NCI-H446 (cell line): Measurements from ENCODE around the gene OR8G1.
"Not testable (repeated sequence)": the region's sequence is repeated elsewhere in the genome, so short reads cannot be mapped to it uniquely, and the experiment has no call there.

Source experiments
- DNase-seq, 2 experiments: peaks; one replicate each; lab custom pipeline; 2025; lab: John Stamatoyannopoulos, UW

OR8G1 gene, protein sequence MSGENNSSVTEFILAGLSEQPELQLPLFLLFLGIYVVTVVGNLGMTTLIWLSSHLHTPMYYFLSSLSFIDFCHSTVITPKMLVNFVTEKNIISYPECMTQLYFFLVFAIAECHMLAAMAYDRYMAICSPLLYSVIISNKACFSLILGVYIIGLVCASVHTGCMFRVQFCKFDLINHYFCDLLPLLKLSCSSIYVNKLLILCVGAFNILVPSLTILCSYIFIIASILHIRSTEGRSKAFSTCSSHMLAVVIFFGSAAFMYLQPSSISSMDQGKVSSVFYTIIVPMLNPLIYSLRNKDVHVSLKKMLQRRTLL

DNA sequence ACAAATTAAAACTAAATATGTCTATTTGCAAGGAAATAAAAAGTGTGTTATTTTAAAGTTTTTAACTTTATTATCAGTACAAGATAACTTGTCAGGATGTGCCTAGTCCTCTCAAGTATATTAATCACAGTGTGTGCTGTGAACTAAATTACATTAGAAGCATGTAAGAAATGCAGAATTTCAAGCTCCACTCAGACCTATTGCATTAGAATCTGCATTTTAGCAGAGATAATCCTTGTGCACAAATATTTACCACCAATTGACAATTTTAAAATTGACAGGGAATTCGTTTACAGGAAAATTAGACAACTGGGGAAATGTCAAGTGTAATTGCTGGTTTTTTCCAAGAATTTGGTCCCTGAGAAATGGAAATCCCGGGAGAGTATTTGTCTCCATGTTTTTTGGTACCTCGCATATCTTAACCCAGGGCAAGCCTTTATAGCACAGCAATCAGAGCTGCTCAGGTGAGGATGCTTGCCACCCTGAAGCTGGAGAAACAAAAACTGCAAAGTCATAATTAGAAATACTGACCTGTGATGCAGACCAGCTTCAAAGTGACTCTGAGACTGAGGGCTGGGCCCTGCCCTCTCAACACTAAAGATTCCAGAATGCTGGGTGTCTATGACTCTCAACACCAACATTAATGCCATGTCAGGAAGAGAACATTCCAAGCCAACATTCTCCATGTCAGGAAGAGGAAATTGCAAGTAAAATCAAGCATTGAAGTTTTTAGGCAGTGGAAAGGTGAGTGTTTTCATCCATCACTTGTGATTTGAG, at the start of gene OR8G1:
Gene OR8G1, plus strand, starts transcription at position 475 of the 777 bp plus-strand sequence. CDS start 8,581 bp downstream, outside the sequence.
- DNase-seq: no peak

DNA sequence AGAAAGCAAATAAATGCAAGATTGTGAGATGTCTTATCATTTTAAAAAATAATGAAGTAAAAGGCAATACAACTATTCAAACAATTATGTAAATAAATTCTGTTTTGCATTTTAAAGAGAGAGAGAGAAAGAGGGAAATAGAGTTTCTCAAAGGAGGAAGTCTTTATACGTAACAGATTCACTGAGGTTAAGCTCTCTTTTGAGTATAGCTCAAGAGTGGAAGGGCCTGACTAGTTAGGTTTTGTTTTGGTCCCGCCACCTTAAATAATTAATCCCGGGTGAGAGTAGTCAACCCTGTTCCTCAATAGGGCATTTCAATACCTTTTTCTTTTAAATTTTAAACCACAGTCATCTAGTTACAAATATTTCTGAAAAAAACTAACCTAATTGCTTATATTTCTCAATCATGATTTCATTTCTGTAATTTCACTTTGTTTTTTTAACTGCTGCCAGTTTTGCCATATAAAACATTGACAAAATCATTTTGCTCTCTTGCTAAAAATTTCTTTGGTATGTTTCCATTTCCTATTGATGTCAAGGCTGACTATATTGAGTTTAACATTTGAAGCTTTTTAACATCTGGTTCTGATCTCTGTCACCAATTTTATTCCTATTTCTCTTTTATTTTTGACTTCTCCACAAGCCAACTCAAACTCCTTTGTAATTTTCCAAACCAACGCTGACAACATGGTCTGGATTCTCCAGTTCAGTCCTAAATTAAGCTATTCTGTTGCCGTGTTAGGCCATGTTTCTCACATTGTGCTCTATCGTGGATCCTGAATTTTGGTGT, 47.5 kb upstream of the OR8G1 start:
- no peak for DNase-seq

DNA sequence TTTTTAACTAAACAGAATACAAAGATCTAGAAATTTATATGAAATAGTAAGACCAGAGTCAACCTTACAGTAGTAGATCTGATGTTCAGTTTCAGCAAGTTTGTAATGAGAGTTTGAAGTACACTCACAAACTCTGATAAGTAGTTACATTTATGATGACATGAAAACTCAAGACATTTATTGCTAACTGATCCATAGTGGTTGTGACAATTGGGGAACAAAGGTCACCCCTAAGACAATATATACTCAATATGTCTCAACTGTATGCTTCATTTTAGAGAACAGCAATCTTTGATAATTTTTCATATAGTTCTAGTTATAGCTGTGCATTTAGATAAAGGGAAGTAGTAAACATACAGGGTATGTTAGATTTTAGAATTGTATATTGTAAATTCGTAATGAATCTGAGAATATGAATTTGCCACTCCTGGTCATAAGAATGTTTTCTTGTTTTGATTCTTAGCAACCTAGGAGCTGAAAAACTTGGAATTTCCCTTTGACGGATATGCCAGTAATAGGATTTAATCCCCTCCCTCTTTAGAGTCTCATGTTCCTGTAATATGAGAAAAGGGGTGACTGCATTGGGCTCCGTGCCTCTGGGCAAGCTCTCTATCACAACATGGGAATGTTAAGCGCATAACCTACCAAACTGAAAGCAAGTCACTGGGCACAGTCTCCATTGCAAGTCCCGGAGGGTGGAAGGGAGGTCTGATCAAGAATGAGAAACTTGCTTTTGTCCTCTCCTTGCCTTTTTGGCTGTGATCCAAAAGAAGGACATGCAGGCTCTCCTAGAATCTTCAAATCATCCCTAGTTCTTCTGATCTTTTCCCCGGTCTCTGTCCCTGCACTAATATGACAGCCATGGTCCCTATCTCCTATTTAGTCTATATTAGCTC, 46.4 kb upstream of the OR8G1 start:
- DNase-seq: no peak

DNA sequence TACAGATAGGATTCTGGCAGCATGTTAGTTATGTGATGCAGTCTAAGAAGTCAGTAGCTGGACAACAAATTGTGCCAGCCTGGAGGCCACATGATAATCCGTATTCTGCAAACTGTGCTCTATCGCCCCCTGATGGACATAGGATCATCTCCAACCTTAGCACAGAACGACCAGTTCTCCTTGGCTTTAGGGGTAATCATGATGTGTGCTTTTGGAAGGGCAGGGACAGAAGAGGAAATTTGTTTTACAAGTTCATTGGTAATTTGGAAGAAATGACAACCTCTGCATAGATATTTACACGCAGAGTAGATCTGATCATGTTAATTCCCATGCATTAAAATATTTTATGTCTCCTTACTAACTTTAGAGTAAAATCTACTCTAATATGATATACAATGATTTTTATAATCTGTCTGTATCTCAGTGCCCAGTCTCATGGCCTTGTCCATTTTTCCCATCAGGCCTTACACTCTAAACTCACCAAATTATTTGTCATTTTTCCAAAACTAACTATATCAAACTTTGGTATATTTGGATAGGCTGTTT, 45.6 kb upstream of the OR8G1 start:
- DNase-seq: peak; percentile 50 to 71

DNA sequence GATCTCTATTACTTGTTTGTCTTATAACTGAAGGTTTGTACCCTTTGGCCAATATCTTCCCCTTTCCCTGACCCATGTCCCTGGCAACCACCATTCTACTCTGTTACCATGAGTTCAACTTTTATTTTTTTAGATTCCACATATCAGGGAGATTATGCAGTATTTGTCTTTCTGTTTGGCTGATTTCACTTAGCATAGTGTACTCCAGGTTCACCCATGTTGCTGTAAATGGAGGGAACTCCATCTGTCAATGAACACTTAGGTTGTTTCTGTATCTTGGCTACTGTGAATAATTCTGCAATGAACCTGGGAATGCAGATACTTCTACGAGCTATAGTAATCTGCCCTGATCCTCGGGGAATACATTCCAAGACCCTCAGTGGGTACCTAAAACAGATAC, 42.9 kb upstream of the OR8G1 start:
- no peak for DNase-seq

DNA sequence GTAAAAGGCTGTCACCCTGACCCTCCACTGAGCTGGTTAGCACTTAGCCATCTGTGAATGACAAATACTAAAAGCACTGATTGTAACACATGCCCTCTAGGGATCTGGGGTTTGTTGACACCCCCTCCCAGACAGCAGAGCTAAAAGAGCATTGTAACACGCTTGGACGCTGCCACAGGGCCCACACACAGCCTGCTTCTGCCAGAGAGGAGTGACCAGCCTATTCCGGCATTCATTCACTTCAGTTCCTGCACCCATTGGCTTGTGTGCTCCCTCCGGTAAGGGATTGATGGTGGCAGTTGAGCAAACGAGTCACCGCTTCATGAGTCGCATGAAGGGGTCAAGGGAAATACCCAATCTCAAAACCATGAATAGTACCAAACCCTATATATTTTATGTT, 42.0 kb upstream of the OR8G1 start:
- no peak for DNase-seq

DNA sequence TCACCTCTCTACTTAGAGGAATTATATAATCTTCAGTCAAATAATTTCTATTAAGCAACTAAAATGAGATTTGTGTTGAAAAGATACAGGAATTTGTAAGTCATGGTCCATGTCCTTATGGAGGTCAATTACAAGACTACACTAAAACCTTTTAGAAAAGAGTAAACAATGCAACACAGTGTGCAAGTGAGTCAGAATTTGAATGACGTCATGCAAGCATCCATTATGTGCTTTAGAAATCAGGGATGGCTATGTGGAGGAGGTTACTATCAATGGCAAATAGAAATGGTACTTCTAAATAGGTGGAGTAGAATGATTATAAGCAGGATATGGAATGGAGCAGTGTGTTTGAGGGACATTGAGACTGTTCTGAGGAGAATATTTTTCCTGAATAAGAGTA, 41.2 kb upstream of the OR8G1 start:
- DNase-seq: no peak

DNA sequence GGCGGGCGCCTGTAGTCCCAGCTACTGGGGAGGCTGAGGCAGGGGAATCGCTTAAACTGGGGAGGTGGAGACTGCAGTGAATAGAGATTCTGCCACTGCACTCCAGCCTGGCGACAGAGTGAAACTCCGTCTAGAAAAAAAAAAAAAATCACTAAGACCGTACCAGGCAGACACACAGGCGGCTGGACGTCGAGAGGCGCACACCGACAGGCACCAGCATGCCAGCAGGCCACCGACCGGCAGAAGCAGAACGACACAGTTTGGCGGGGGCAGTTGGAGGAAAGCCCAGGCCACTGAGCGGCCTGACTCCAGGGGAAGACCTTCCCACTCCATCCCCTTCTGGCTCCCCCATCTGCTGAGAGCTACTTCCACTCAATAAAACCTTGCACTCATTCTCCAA, 40.2 kb upstream of the OR8G1 start:
- no peak for DNase-seq

DNA sequence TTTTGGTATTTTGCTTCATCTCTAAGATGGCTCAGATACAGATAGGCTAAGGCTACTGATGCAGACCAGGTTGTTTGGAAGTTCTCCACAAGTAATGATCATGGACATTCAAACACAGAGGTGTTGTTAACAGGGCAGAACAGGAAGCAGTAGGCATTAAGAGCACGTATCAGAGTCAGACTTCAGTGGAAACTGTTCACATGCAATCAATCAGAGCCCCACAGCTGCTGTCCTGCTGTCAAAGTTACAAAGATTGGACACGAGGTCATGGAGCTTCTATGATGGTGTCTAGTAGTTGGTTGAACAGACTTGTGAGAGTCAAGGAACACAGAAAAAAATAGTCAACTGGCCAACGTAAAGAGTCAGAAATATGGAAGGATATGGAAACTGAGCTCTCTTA, 37.9 kb upstream of the OR8G1 start:
- DNase-seq: no peak

DNA sequence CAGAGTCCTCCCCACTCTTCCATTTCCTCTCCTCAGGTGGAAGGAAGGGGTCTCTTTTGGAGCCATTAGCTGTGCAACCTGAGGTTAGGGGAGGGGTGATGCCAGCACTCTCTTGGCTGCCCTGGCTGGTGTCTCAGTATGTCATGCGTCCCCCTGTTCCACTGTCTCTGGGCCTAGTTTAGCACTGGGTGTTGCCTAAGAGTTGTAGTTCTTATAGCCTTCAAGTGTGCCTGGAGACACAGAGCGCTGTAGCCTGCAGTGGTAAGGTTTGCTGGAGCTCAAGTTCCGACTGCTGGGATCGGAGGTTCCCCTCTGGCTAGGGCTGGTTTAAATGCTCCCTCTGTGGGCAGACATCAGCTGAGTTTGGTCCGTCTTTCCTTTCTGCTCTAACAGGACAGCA, 36.9 kb upstream of the OR8G1 start:
- DNase-seq: no peak

DNA sequence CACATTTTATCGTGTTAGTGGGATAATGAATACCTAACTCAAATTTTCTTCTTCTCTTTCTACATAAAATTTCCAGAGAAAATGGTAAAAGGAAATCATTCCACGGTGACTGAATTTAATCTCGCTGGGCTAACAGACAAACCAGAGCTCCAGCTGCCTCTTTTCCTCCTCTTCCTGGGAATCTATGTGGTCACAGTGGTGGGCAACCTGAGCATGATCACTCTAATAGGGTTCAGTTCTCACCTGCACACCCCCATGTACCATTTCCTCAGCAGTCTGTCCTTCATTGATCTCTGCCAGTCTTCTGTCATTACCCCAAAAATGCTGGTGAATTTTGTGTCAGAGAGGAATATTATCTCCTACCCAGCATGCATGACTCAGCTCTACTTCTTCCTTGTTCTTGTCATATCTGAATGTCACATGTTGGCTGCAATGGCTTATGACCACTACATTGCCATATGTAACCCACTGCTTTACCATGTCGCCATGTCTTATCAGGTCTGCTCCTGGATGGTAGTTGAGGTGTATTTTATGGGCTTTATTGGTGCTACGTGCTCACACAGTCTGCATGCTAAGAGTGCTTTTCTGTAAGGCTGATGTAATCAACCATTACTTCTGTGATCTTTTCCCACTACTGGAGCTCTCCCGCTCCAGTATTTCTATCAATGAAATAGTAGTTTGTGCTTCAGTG, 33.6 kb upstream of the OR8G1 start:
- no peak for DNase-seq

DNA sequence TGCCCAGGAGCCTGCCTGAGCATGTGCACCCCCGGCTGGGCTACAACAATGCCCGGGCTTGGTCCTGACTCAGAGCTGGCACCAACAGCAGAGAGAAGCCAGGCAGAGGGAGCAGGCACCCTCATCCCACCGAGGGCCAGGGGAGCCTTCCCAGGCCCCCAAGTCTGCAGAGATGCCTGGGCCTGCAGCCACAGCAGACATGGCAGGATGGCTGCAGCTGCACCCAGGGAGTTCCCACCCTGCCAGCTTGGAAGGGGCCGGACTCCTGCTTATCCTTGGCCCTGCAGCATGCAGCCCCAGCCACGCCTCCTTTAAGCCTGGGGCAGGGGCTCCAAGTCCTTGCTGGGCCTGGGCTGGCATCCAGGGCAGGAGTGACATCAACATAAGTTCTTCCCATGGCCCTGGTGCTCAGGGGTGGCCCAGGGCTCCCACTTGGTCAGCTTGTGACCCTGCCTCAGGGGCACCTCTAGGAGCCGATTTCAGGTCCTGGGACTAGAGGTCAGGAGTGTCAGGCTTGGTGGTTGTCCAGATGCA, 31.0 kb upstream of the OR8G1 start:
- DNase-seq: no peak

DNA sequence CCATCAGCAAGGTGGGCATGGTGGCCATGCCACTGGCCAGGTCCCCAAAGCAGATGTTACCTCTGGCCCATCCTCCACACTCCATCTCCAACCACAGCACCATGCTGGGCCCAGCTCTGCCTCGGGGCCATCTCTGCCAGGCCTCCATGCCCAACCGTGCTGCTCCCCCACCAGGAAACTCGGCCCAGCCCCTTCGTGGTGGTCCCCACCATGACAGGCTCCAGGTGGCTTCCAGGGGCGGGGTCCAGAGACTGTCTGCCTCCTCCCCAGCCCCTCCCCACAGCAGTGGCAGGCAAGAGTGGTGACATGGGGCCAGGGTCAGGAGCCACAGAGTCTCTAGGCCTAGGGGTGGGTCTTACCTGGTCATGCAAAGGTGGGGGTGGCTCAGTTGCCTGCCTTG, 30.5 kb upstream of the OR8G1 start:
- DNase-seq: no peak

DNA sequence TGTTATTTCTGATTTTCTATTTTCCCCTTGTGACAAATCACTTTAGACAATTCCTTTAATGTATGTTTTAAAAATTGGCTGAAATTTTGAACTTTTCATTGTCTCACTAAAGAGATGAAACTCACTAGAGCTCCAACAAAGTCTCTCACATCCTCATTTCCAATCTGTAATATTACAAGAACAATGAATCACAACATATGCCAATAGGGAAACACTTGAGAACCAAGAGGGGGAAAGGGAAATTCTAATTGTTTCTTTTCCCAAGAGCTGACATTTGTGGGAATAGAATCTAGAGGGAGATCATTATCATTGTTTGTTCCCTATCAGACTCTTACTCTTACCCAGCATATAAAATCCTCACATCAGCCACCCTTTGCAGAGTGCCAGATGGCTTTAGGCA, 29.6 kb upstream of the OR8G1 start:
- no peak for DNase-seq

DNA sequence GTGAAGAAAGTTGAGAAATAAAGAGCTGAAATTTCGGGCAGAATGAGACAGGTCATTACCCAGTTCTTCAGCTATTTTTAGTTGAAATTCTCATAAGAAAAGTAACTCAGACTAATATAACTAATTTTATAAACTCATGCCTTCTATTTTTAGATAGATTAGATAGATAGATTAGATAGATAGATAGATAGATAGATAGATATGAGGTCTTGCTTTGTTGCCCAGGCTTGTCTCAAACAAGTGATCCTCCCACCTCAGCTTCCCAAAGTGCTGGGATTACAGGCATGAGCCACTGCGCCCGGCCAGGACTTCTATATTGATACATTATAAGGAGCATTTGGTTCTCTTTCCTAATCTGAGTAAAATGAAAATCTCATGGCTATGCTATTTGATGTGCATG, 26.9 kb upstream of the OR8G1 start:
- no peak for DNase-seq

DNA sequence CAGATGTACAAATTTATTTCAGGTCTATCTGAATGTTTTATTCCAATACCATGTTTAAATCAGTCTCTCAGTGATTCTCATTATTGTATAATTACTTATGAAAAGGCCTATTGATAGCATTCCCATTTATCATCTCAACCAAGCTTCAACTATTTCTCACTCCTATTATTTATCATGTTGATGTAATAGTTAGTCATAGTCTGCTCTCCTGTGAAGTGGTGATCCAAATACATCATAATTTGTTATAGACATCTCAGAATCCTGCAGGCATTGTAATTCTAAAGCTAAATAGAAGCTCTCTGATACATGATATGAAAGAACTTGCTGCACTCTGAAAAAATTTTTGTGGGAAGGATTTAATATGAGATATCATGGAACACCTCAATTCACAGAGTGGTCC, 21.8 kb upstream of the OR8G1 start:
- DNase-seq: no peak

DNA sequence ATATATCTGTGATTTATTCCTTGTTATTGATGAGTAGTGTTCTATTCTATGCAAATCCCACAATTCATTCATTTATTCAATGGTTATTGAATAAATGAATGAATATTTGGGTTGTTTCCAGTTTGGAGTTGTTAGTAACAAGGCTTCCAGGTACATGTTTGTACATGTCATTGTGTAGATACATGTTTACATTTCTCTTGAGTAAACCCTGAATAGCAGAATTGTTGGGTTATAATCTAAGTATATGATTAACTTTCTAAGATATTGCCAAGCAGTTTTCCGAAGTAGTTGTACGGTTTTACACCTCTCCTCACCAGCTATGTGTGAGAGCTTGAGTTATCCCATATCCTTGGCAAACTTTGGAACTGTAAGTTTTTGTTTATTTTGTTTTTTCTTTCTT, 18.5 kb upstream of the OR8G1 start:
- DNase-seq: no peak

DNA sequence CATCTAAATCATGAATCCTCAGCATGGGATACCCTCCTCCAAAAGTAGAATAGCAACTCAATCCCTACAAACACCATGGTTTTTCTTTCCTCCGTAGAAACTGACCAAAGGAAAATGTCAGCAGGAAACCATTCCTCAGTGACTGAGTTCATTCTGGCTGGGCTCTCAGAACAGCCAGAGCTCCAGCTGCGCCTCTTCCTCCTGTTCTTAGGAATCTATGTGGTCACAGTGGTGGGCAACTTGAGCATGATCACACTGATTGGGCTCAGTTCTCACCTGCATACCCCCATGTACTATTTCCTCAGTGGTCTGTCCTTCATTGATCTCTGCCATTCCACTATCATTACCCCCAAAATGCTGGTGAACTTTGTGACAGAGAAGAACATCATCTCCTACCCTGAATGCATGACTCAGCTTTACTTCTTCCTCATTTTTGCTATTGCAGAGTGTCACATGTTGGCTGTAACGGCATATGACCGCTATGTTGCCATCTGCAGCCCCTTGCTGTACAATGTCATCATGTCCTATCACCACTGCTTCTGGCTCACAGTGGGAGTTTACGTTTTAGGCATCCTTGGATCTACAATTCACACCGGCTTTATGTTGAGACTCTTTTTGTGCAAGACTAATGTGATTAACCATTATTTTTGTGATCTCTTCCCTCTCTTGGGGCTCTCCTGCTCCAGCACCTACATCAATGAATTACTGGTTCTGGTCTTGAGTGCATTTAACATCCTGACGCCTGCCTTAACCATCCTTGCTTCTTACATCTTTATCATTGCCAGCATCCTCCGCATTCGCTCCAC, 16.1 kb upstream of the OR8G1 start:
- not testable (repeated sequence) for DNase-seq

DNA sequence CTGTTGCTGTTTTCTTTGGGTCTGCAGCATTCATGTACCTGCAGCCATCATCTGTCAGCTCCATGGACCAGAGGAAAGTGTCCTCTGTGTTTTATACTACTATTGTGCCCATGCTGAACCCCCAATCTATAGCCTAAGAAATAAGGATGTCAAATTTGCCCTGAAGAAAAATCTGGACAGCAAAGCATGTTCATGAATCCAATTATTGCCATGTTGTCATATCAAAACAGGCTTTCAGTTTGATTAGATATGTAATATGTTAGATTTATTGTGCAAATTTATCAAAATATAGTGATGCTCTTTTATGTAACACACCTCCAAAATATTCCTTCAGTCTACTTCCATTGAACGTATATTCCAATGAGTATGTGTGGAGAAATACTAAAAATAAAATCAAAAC, 15.4 kb upstream of the OR8G1 start:
- no peak for DNase-seq

DNA sequence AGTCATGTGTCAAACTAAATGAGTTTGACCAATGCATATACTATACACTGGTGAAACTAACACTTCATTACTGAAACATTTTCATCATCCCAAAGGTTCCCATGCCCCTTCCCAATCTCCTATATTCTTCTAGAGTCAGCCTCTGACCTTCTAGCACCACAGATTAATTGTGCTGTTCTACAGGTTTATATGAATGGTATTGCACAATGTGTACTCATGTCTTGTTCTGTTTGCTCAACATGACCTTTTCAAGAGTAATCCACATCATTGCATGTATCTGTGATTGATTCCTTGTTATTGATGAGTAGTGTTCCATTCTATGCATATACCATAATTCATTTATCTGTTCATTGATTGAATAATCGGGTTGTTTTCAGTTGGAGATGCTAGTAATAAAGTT, 7.5 kb upstream of the OR8G1 start:
- no peak for DNase-seq
